Trophoblast cell (in vitro differentiated cells and primary cell): ENCODE data around the gene NLK.

Experiments
- DNase-seq, 2 donors: peaks; one replicate each; pipeline ENCODE4 v3.0.0-alpha.2; 2016
- H2AFZ ChIP-seq: 2 replicates; pipeline ENCODE4 v1.6.1; 2013; ENCODE audit warnings: low read length, moderate library complexity, mild to moderate bottlenecking; ENCODE audit not compliant: insufficient read depth, poor library complexity
- H2AK5ac ChIP-seq: 2 replicates; pipeline ENCODE4 v1.6.1; 2013; ENCODE audit warnings: mild to moderate bottlenecking, low read length
- H2BK120ac ChIP-seq: 2 replicates; pipeline ENCODE4 v1.6.1; 2013; ENCODE audit warnings: low read length, mild to moderate bottlenecking, moderate library complexity; ENCODE audit not compliant: insufficient read depth, poor library complexity
- H2BK12ac ChIP-seq: 2 replicates; pipeline ENCODE4 v1.6.1; 2013; ENCODE audit warnings: mild to moderate bottlenecking, low read length, moderate library complexity
- H2BK5ac ChIP-seq: 2 replicates; pipeline ENCODE4 v1.6.1; 2013; ENCODE audit warnings: low read length, low read depth, moderate library complexity, mild to moderate bottlenecking; ENCODE audit not compliant: poor library complexity
- H3K14ac ChIP-seq: 2 replicates; pipeline ENCODE4 v1.6.1; 2013; ENCODE audit warnings: mild to moderate bottlenecking, low read length
- H3K18ac ChIP-seq: 2 replicates; pipeline ENCODE4 v1.6.1; 2013; ENCODE audit warnings: mild to moderate bottlenecking, low read length
- H3K23ac ChIP-seq: 2 replicates; pipeline ENCODE4 v1.6.1; 2013; ENCODE audit warnings: low read length
- H3K27ac ChIP-seq: 2 replicates; pipeline ENCODE4 v1.5.1; 2013; ENCODE audit warnings: low read depth, mild to moderate bottlenecking, inconsistent platforms, low read length, moderate library complexity
- H3K27me3 ChIP-seq: 2 replicates; pipeline ENCODE4 v1.6.1; 2013; ENCODE audit warnings: inconsistent platforms, mild to moderate bottlenecking, low read length, moderate library complexity; ENCODE audit not compliant: insufficient read depth
- H3K36me3 ChIP-seq, 2 experiments: 1 replicate in 1 of 2; 2 replicates in 1 of 2; pipeline ENCODE4 v1.6.1; 2013; ENCODE audit warnings: low read length in 2 of 2, mild to moderate bottlenecking in 2 of 2, moderate library complexity in 1 of 2; ENCODE audit not compliant: insufficient read depth in 2 of 2, control insufficient read depth in 1 of 2
- H3K4ac ChIP-seq: 2 replicates; pipeline ENCODE4 v1.6.1; 2013; ENCODE audit warnings: low read depth, mild to moderate bottlenecking, low read length, moderate library complexity
- H3K4me1 ChIP-seq, 2 experiments: 1 replicate in 1 of 2; 2 replicates in 1 of 2; pipeline ENCODE4 v1.6.1; 2013; ENCODE audit warnings: low read length in 2 of 2, mild to moderate bottlenecking in 2 of 2, moderate library complexity in 1 of 2; ENCODE audit not compliant: insufficient read depth in 2 of 2, control insufficient read depth in 1 of 2
- H3K4me2 ChIP-seq: 2 replicates; pipeline ENCODE4 v1.6.1; 2013; ENCODE audit warnings: inconsistent platforms, mild to moderate bottlenecking, low read length, moderate library complexity
- H3K4me3 ChIP-seq: 2 replicates; pipeline ENCODE4 v1.5.1; 2013; ENCODE audit warnings: mild to moderate bottlenecking, low read depth, low read length, inconsistent platforms
- H3K79me1 ChIP-seq: one replicate; pipeline ENCODE4 v1.6.1; 2013; ENCODE audit warnings: low read length
- H3K79me2 ChIP-seq: 2 replicates; pipeline ENCODE4 v1.6.1; 2013; ENCODE audit warnings: low read length, mild to moderate bottlenecking; ENCODE audit not compliant: control insufficient read depth, insufficient read depth, poor library complexity
- H3K9ac ChIP-seq: 2 replicates; pipeline ENCODE4 v1.6.1; 2013; ENCODE audit warnings: mild to moderate bottlenecking, low read length
- H3K9me3 ChIP-seq: 2 replicates; pipeline ENCODE4 v1.6.1; 2013; ENCODE audit warnings: low read depth, mild to moderate bottlenecking, control low read depth, inconsistent platforms, low read length; ENCODE audit not compliant: insufficient read depth
- H4K12ac ChIP-seq: 2 replicates; pipeline ENCODE4 v1.6.1; 2013; ENCODE audit warnings: low read depth, mild to moderate bottlenecking, low read length, moderate library complexity
- H4K8ac ChIP-seq: 2 replicates; pipeline ENCODE4 v1.6.1; 2013; ENCODE audit warnings: low read depth, mild to moderate bottlenecking, low read length, moderate library complexity
- H4K91ac ChIP-seq: one replicate; pipeline ENCODE4 v1.6.1; 2013; ENCODE audit warnings: low read depth, mild to moderate bottlenecking, low read length, moderate library complexity
- WGBS: extraction: QIAGEN DNeasy Blood & Tissue Kit; methylation state at CpG from one replicate; pipeline ENCODE4 v1.1.7; 2013; ENCODE audit warnings: missing lambda C conversion rate; ENCODE audit not compliant: insufficient read length, insufficient coverage; ENCODE audit errors: extremely low coverage; 5-methylcytosine and 5-hydroxymethylcytosine counted together

NLK gene

GRCh38 chr17:28090551-28090950, 48.1 kb downstream of the NLK start:
- DNase-seq = no peak
- Histone ChIP-seq H3K14ac (no peak overlapping the region), H3K36me3 (no peaks in the 10 kb centered on the region), H3K4me3 (no peak overlapping the region), H3K9me3 (no peaks in the 10 kb centered on the region), H3K18ac (no peak overlapping the region), H4K12ac (no peak overlapping the region), H3K4ac (no peak overlapping the region), H4K8ac (no peak overlapping the region), H3K4me1 (no peaks in the 10 kb centered on the region), H3K27ac (no peak overlapping the region), H2BK5ac (no peak overlapping the region), H2BK12ac (no peak overlapping the region), H3K9ac (no peak overlapping the region), H3K23ac (no peak overlapping the region), H4K91ac (no peak overlapping the region), H3K27me3 (no peaks in the 10 kb centered on the region), H3K79me2 (no peaks in the 10 kb centered on the region), H3K4me2 (no peak overlapping the region), H2AK5ac (no peak overlapping the region), H2AFZ (no peak overlapping the region), H3K79me1 (no peaks in the 10 kb centered on the region), H2BK120ac (no peak overlapping the region)
- WGBS = no CpG with 5 or more reads among the region's 4 CpGs

GRCh38 chr17:28092088-28092487, 49.6 kb downstream of the NLK start:
- Histone ChIP-seq H3K14ac (no peak overlapping the region), H3K9ac (no peak overlapping the region), H3K4me2 (no peak overlapping the region), H2BK120ac (no peak overlapping the region), H3K4me3 (no peak overlapping the region), H3K79me1 (no peaks in the 10 kb centered on the region), H3K36me3 (no peaks in the 10 kb centered on the region), H3K4ac (no peak overlapping the region), H2BK12ac (no peak overlapping the region), H2AFZ (no peak overlapping the region), H3K18ac (no peak overlapping the region), H2BK5ac (no peak overlapping the region), H3K27me3 (no peaks in the 10 kb centered on the region), H3K23ac (no peak overlapping the region), H3K27ac (no peak overlapping the region), H4K8ac (no peak overlapping the region), H2AK5ac (no peak overlapping the region), H4K12ac (no peak overlapping the region), H3K4me1 (no peaks in the 10 kb centered on the region), H4K91ac (no peak overlapping the region), H3K9me3 (no peaks in the 10 kb centered on the region), H3K79me2 (no peaks in the 10 kb centered on the region)
- no peak for DNase-seq
- no CpG with 5 or more reads among the region's 1 CpG for WGBS

GRCh38 chr17:28093999-28094716, 51.7 kb downstream of the NLK start:
- Histone ChIP-seq H3K79me1 (no peaks in the 10 kb centered on the region), H3K27ac (no peak overlapping the region), H3K36me3 (no peaks in the 10 kb centered on the region), H2BK120ac (no peak overlapping the region), H2BK12ac (no peak overlapping the region), H3K9ac (no peak overlapping the region), H3K14ac (no peak overlapping the region), H4K8ac (no peak overlapping the region), H2AFZ (no peak overlapping the region), H4K12ac (no peak overlapping the region), H3K18ac (no peak overlapping the region), H3K27me3 (no peaks in the 10 kb centered on the region), H3K4me1 (no peaks in the 10 kb centered on the region), H3K9me3 (no peaks in the 10 kb centered on the region), H3K23ac (no peak overlapping the region), H2BK5ac (no peak overlapping the region), H3K4ac (no peak overlapping the region), H3K4me3 (no peak overlapping the region), H3K4me2 (no peak overlapping the region), H2AK5ac (no peak overlapping the region), H3K79me2 (no peaks in the 10 kb centered on the region), H4K91ac (no peak overlapping the region)
- DNase-seq = no peak
- WGBS = no CpG with 5 or more reads among the region's 4 CpGs

GRCh38 chr17:28096756-28097155, 54.3 kb downstream of the NLK start:
- H2BK5ac ChIP-seq = no peak overlapping the region
- H3K27me3 ChIP-seq = no peaks in the 10 kb centered on the region
- no peak overlapping the region for H3K4me2 ChIP-seq
- H2BK120ac ChIP-seq = no peak overlapping the region
- H2BK12ac ChIP-seq = no peak overlapping the region
- no peaks in the 10 kb centered on the region for H3K79me2 ChIP-seq
- no peak overlapping the region for H3K14ac ChIP-seq
- no peak overlapping the region for H3K4me3 ChIP-seq
- no peak overlapping the region for H4K91ac ChIP-seq
- no peaks in the 10 kb centered on the region for H3K36me3 ChIP-seq
- H3K18ac ChIP-seq = no peak overlapping the region
- H3K23ac ChIP-seq = no peak overlapping the region
- no peak overlapping the region for H2AK5ac ChIP-seq
- no peaks in the 10 kb centered on the region for H3K4me1 ChIP-seq
- no peak overlapping the region for H3K4ac ChIP-seq
- no peak overlapping the region for H3K9ac ChIP-seq
- no peak overlapping the region for H2AFZ ChIP-seq
- H3K79me1 ChIP-seq = no peaks in the 10 kb centered on the region
- no peak overlapping the region for H3K27ac ChIP-seq
- no peak for DNase-seq
- WGBS = no CpG with 5 or more reads among the region's 1 CpG
- no peak overlapping the region for H4K8ac ChIP-seq
- no peak overlapping the region for H4K12ac ChIP-seq
- H3K9me3 ChIP-seq = no peaks in the 10 kb centered on the region
